Astrocyte (in vitro differentiated cells and primary cell): ENCODE measurements around the gene TRAF6. TPM values are rescaled to one million over a fixed set of nuclear protein-coding genes. Genes with fewer than 3 reads are reported as not detected.
A peak's percentile ranks its signal among the peaks of the same experiment; 100 is the strongest.
"Not testable (repeated sequence)": the region's sequence is repeated elsewhere in the genome, so short reads cannot be mapped to it uniquely, and the experiment has no call there.

Experiments used
- DNase-seq: peaks from one replicate; pipeline ENCODE4 v3.0.0-alpha.2; 2010; ENCODE audit warnings: low read depth
- FAIRE-seq: peaks from 2 replicates; lab custom pipeline; 2011; peaks lifted over from hg19 to GRCh38; lab: Jason Lieb, UNC
- H2AFZ ChIP-seq: 2 replicates; pipeline ENCODE4 v1.6.0; 2012; ENCODE audit warnings: low read depth, low read length, inconsistent platforms
- H3K27ac ChIP-seq: 2 replicates; pipeline ENCODE4 v1.5.1; 2011; ENCODE audit warnings: low read depth, low read length, inconsistent platforms
- H3K27me3 ChIP-seq: 2 replicates; pipeline ENCODE4 v1.6.0; 2011; ENCODE audit warnings: low read length, inconsistent platforms; ENCODE audit not compliant: insufficient read depth
- H3K36me3 ChIP-seq: 2 replicates; pipeline ENCODE4 v1.5.1; 2011; ENCODE audit warnings: low read length, inconsistent platforms; ENCODE audit not compliant: insufficient read depth
- H3K4me1 ChIP-seq: 2 replicates; pipeline ENCODE4 v1.5.1; 2011; ENCODE audit warnings: low read length, inconsistent platforms; ENCODE audit not compliant: insufficient read depth
- H3K4me2 ChIP-seq: 2 replicates; pipeline ENCODE4 v1.6.0; 2012; ENCODE audit warnings: low read length, inconsistent platforms
- H3K4me3 ChIP-seq: 2 replicates; pipeline ENCODE4 v1.5.1; 2011; ENCODE audit warnings: low read depth, mild to moderate bottlenecking, low read length, inconsistent platforms; ENCODE audit not compliant: insufficient read depth
- H3K79me2 ChIP-seq: 2 replicates; pipeline ENCODE4 v1.6.0; 2012; ENCODE audit warnings: mild to moderate bottlenecking, low read length, inconsistent platforms; ENCODE audit not compliant: insufficient read depth
- H3K9ac ChIP-seq: 2 replicates; pipeline ENCODE4 v1.6.0; 2012; ENCODE audit warnings: mild to moderate bottlenecking, low read length, inconsistent platforms
- H3K9me3 ChIP-seq: 2 replicates; pipeline ENCODE4 v1.5.1; 2012; ENCODE audit warnings: low read depth, mild to moderate bottlenecking, low read length, inconsistent platforms; ENCODE audit not compliant: insufficient read depth
- H4K20me1 ChIP-seq: 2 replicates; pipeline ENCODE4 v1.6.0; 2012; ENCODE audit warnings: low read length, inconsistent platforms; ENCODE audit not compliant: insufficient read depth
- H3K27ac Mint-ChIP-seq: one replicate; pipeline ENCODE4 v1.8.0; 2021; ENCODE audit warnings: mild to moderate bottlenecking, mixed read lengths; ENCODE audit not compliant: unreplicated experiment
- H3K27me3 Mint-ChIP-seq: one replicate; pipeline ENCODE4 v1.8.0; 2021; ENCODE audit warnings: low read depth, mixed read lengths; ENCODE audit not compliant: unreplicated experiment
- H3K36me3 Mint-ChIP-seq: one replicate; pipeline ENCODE4 v1.8.0; 2021; ENCODE audit warnings: low read depth, mixed read lengths; ENCODE audit not compliant: unreplicated experiment
- H3K4me1 Mint-ChIP-seq: one replicate; pipeline ENCODE4 v1.8.0; 2021; ENCODE audit warnings: low read depth, mixed read lengths; ENCODE audit not compliant: unreplicated experiment
- H3K4me3 Mint-ChIP-seq: one replicate; pipeline ENCODE4 v1.8.0; 2021; ENCODE audit warnings: mild to moderate bottlenecking, moderate library complexity, mixed read lengths; ENCODE audit not compliant: unreplicated experiment
- H3K9me3 Mint-ChIP-seq: one replicate; pipeline ENCODE4 v1.8.0; 2021; ENCODE audit warnings: mild to moderate bottlenecking, mixed read lengths; ENCODE audit not compliant: unreplicated experiment
- EZH2 ChIP-seq: IDR thresholded peaks from 2 replicates; pipeline ENCODE4 v1.6.1; 2012; ENCODE audit warnings: mild to moderate bottlenecking, low read length, inconsistent platforms; ENCODE audit not compliant: insufficient read depth
- total RNA-seq: library from RNA; stranded (reverse); gene quantifications from 2 replicates; pipeline ENCODE4 v1.2.1, GENCODE V29; 2021
- TF ChIP-seq, protein P1 (sequence below): IDR thresholded peaks from 2 replicates; pipeline ENCODE4 v1.5.1; 2011; ENCODE audit warnings: low read depth, mild to moderate bottlenecking, inconsistent platforms, low read length, moderate library complexity; ENCODE audit not compliant: insufficient read depth

The TRAF6 gene
- total RNA-seq, 1 donor from 2014 or later: 19.4 TPM

DNA sequence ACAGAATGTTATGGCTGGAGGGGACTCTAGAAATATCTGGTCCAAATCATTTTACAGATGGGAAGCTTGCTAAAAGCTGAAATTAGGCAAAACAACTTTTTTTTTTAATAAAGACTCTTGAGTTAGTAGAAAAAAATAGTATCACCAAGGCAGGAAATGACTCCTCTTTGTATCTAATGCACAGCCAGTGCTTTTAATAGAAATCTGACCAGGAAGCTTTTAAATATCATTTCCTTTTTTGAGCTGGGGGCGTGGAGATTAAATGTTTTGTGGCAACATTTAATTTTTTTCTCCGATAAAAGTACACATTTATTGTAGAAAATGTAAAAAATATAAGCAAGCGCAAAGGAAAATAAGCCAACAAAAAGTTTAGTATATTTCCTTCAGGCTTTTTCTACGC, 22.5 kb downstream of the TRAF6 start:
- Mint-ChIP-seq H3K27ac (peak overlapping the region; percentile 73), H3K36me3 (peaks cover 20% of the 10 kb centered on the region), H3K4me1 (peaks cover 21% of the 10 kb centered on the region), H3K27me3 (no peaks in the 10 kb centered on the region), H3K4me3 (no peak overlapping the region), H3K9me3 (no peaks in the 10 kb centered on the region)
- H2AFZ ChIP-seq: no peak overlapping the region
- peaks cover 26% of the 10 kb centered on the region for H3K79me2 ChIP-seq
- H3K4me1 ChIP-seq: no peaks in the 10 kb centered on the region
- TF ChIP-seq, protein P1, sequence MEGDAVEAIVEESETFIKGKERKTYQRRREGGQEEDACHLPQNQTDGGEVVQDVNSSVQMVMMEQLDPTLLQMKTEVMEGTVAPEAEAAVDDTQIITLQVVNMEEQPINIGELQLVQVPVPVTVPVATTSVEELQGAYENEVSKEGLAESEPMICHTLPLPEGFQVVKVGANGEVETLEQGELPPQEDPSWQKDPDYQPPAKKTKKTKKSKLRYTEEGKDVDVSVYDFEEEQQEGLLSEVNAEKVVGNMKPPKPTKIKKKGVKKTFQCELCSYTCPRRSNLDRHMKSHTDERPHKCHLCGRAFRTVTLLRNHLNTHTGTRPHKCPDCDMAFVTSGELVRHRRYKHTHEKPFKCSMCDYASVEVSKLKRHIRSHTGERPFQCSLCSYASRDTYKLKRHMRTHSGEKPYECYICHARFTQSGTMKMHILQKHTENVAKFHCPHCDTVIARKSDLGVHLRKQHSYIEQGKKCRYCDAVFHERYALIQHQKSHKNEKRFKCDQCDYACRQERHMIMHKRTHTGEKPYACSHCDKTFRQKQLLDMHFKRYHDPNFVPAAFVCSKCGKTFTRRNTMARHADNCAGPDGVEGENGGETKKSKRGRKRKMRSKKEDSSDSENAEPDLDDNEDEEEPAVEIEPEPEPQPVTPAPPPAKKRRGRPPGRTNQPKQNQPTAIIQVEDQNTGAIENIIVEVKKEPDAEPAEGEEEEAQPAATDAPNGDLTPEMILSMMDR: no peak
- no peak for TF ChIP-seq EZH2
- H3K4me2 ChIP-seq: peak overlapping the region; percentile 23
- no peak overlapping the region for H3K27ac ChIP-seq
- FAIRE-seq: no peak
- peaks cover 8% of the 10 kb centered on the region for H4K20me1 ChIP-seq
- no peak for DNase-seq
- no peaks in the 10 kb centered on the region for H3K27me3 ChIP-seq
- H3K9ac ChIP-seq: no peak overlapping the region
- no peak overlapping the region for H3K4me3 ChIP-seq
- no peaks in the 10 kb centered on the region for H3K9me3 ChIP-seq
- H3K36me3 ChIP-seq: peaks cover 73% of the 10 kb centered on the region

- H3K27me3 Mint-ChIP-seq: no peaks in the 10 kb centered on the region
- Histone ChIP-seq H3K36me3 (peaks cover 54% of the 10 kb centered on the region), H3K4me2 (no peak overlapping the region), H3K9me3 (no peaks in the 10 kb centered on the region), H3K4me1 (no peaks in the 10 kb centered on the region), H3K27ac (no peak overlapping the region), H2AFZ (no peak overlapping the region), H3K9ac (no peak overlapping the region), H3K27me3 (no peaks in the 10 kb centered on the region), H3K4me3 (no peak overlapping the region), H4K20me1 (no peaks in the 10 kb centered on the region), H3K79me2 (peaks cover 17% of the 10 kb centered on the region)
- no peak for TF ChIP-seq EZH2
- TF ChIP-seq, protein P1: no peak
- peaks cover 16% of the 10 kb centered on the region for H3K4me1 Mint-ChIP-seq
- peaks cover 22% of the 10 kb centered on the region for H3K36me3 Mint-ChIP-seq
- H3K27ac Mint-ChIP-seq: no peak overlapping the region
- no peak for DNase-seq
- no peak overlapping the region for H3K4me3 Mint-ChIP-seq
- H3K9me3 Mint-ChIP-seq: no peaks in the 10 kb centered on the region
- FAIRE-seq: no peak
Measured at GRCh38 chr11:36485298-36486002, 24.6 kb downstream of the TRAF6 start.

- H3K4me1 Mint-ChIP-seq, H3K4me3 Mint-ChIP-seq, H3K27ac Mint-ChIP-seq, H3K79me2 ChIP-seq, DNase-seq, FAIRE-seq, H3K9ac ChIP-seq, H3K4me1 ChIP-seq, H3K9me3 Mint-ChIP-seq, H2AFZ ChIP-seq, H4K20me1 ChIP-seq, H3K27me3 Mint-ChIP-seq, H3K27me3 ChIP-seq, H3K4me2 ChIP-seq, H3K27ac ChIP-seq, H3K9me3 ChIP-seq, H3K4me3 ChIP-seq: not testable (repeated sequence)
- H3K36me3 ChIP-seq: peaks cover 32% of the 10 kb centered on the region
- peaks cover 17% of the 10 kb centered on the region for H3K36me3 Mint-ChIP-seq
Measured at GRCh38 chr11:36483042-36483441, 27.0 kb downstream of the TRAF6 start.
